NT2/D1 (cell line): ENCODE measurements around the gene RIPK1.

Source experiments
- YY1 ChIP-seq: IDR thresholded peaks from 2 replicates; pipeline ENCODE4 v1.6.1; 2011; ENCODE audit not compliant: insufficient read length, insufficient read depth
- ZNF274 ChIP-seq: IDR thresholded peaks from 2 replicates; pipeline ENCODE4 v1.6.1; 2011; ENCODE audit warnings: mild to moderate bottlenecking, low read depth, low read length

GRCh38 chr6:3041606-3042005, 26.7 kb upstream of the RIPK1 start:
- TF ChIP-seq YY1: no peak
- no peak for TF ChIP-seq ZNF274
